Nephron progenitor cell (in vitro differentiated cells): ENCODE results near the gene STK10.
"Not testable (repeated sequence)": the region's sequence is repeated elsewhere in the genome, so short reads cannot be mapped to it uniquely, and the experiment has no call there.

Experiments
- DNase-seq: peaks from one replicate; pipeline ENCODE4 v3.0.0; 2021
- H3K27ac Mint-ChIP-seq: 2 replicates; pipeline ENCODE4 v1.8.0; 2021; ENCODE audit warnings: mild to moderate bottlenecking, moderate library complexity, mixed read lengths
- H3K27me3 Mint-ChIP-seq: 2 replicates; pipeline ENCODE4 v1.8.0; 2021; ENCODE audit warnings: mild to moderate bottlenecking, low read depth, mixed read lengths; ENCODE audit not compliant: poor library complexity
- H3K36me3 Mint-ChIP-seq: 2 replicates; pipeline ENCODE4 v1.8.0; 2021; ENCODE audit warnings: low read depth, mixed read lengths
- H3K4me1 Mint-ChIP-seq: 2 replicates; pipeline ENCODE4 v1.8.0; 2021; ENCODE audit warnings: mixed read lengths
- H3K4me3 Mint-ChIP-seq: 2 replicates; pipeline ENCODE4 v1.8.0; 2021; ENCODE audit warnings: mild to moderate bottlenecking, moderate library complexity, mixed read lengths
- H3K9me3 Mint-ChIP-seq: 2 replicates; pipeline ENCODE4 v1.8.0; 2021; ENCODE audit warnings: mild to moderate bottlenecking, moderate library complexity, mixed read lengths
- CTCF ChIP-seq: fragments of 200-600 bp; sonication (generic); IDR thresholded peaks from 2 replicates; pipeline ENCODE4 v1.5.0; 2021; ENCODE audit warnings: antibody characterized with exemption

STK10 gene

DNA sequence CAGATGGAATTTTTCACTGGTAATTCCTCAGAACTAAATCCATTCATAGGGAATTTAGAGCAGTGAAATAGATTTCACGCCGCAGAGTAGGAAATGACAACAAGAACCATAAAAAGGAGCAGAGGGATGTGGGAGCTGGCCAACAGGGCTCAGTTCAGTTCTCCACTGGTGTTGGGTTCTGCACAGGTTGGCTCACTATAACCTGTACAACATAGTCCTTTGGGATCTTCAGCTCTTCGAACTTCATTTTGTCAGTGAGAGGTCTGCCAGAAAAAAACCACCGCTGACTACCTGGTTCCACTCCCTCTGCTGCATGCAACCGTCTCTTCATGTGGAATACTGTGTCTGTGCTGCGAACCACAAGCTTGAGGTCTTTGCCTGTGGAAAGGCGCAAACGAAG, 23.7 kb upstream of the STK10 start:
- H3K27me3 Mint-ChIP-seq: no peaks in the 10 kb centered on the region
- no peak for DNase-seq
- peak overlapping the region; percentile 67 for H3K27ac Mint-ChIP-seq
- H3K4me3 Mint-ChIP-seq: no peak overlapping the region
- no peaks in the 10 kb centered on the region for H3K4me1 Mint-ChIP-seq
- peaks cover 8% of the 10 kb centered on the region for H3K9me3 Mint-ChIP-seq
- peaks cover 91% of the 10 kb centered on the region for H3K36me3 Mint-ChIP-seq
- TF ChIP-seq CTCF: no peak

- H3K27ac Mint-ChIP-seq: no peak overlapping the region
- no peaks in the 10 kb centered on the region for H3K27me3 Mint-ChIP-seq
- TF ChIP-seq CTCF: no peak
- no peak overlapping the region for H3K4me3 Mint-ChIP-seq
- no peaks in the 10 kb centered on the region for H3K4me1 Mint-ChIP-seq
- H3K9me3 Mint-ChIP-seq: peaks cover 3% of the 10 kb centered on the region
- peaks cover 76% of the 10 kb centered on the region for H3K36me3 Mint-ChIP-seq
- no peak for DNase-seq
These were observed 21.7 kb upstream of the STK10 start for GRCh38 chr5:172209714-172210113.

- Mint-ChIP-seq H3K27ac (no peak overlapping the region), H3K36me3 (peaks cover 57% of the 10 kb centered on the region), H3K4me1 (no peaks in the 10 kb centered on the region), H3K4me3 (no peak overlapping the region), H3K9me3 (no peaks in the 10 kb centered on the region), H3K27me3 (no peaks in the 10 kb centered on the region)
- no peak for TF ChIP-seq CTCF
- no peak for DNase-seq
These were observed 19.5 kb upstream of the STK10 start for GRCh38 chr5:172207511-172207910.

GRCh38 chr5:172205984-172206383, 18.0 kb upstream of the STK10 start:
- not testable (repeated sequence) for H3K27ac Mint-ChIP-seq, H3K4me1 Mint-ChIP-seq, H3K4me3 Mint-ChIP-seq, H3K27me3 Mint-ChIP-seq, DNase-seq, H3K9me3 Mint-ChIP-seq
- peaks cover 42% of the 10 kb centered on the region for H3K36me3 Mint-ChIP-seq

- Mint-ChIP-seq H3K27ac (no peak overlapping the region), H3K27me3 (no peaks in the 10 kb centered on the region), H3K4me3 (no peak overlapping the region), H3K36me3 (no peaks in the 10 kb centered on the region), H3K4me1 (no peaks in the 10 kb centered on the region), H3K9me3 (no peaks in the 10 kb centered on the region)
- TF ChIP-seq CTCF: no peak
- no peak for DNase-seq
These were observed 12.5 kb upstream of the STK10 start for GRCh38 chr5:172200476-172200875.

DNA sequence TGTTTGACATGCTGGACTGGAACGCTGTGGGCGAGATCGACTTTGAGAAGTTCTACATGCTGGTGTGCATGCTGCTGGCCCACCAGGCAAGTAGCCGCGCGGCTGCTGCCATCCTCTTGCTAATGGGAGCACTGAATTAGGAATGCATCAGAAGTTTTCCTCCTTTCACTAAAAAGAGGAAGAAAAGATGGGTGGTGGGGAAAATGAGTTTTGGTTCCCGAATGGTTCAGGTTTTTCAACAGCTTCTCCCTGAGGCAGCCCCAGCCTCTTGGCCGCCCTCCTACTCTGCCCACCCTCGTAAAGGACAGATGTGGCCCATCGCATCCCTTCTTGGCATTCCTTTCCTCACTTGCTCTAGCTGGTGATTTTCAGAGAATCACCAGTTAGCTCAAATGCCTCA, 11.4 kb upstream of the STK10 start:
- H3K36me3 Mint-ChIP-seq: no peaks in the 10 kb centered on the region
- no peak for TF ChIP-seq CTCF
- H3K9me3 Mint-ChIP-seq: no peaks in the 10 kb centered on the region
- DNase-seq: no peak
- H3K4me1 Mint-ChIP-seq: no peaks in the 10 kb centered on the region
- H3K27ac Mint-ChIP-seq: no peak overlapping the region
- H3K4me3 Mint-ChIP-seq: no peak overlapping the region
- peaks cover 1% of the 10 kb centered on the region for H3K27me3 Mint-ChIP-seq

DNA sequence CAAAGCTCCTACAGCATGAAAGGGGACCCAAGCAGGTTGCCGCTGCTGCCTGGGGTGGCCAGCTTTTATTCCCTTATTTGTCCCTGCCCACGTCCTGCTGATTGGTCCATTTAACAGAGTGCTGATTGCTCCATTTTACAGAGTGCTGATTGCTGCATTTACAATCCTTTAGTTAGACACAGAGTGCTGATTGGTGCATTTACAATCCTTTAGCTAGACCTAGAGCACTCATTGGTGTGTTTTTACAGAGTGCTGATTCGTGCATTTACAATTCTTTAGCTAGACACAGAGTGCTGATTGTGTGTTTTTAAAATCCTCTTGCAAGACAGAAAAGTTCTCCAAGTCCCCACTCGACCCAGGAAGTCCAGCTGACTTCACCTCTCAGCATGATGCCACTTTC, 9.8 kb upstream of the STK10 start:
- H3K36me3 Mint-ChIP-seq, H3K27me3 Mint-ChIP-seq, H3K4me3 Mint-ChIP-seq, DNase-seq, H3K4me1 Mint-ChIP-seq, H3K27ac Mint-ChIP-seq, H3K9me3 Mint-ChIP-seq: not testable (repeated sequence)
